ENCODE measurements around the gene DPY19L3.
A peak's percentile ranks its signal among the peaks of the same experiment; 100 is the strongest.
"Not testable (repeated sequence)": the region's sequence is repeated elsewhere in the genome, so short reads cannot be mapped to it uniquely, and the experiment has no call there.

DPY19L3 gene

GRCh38 chr19:32405431-32406160, at the start of gene DPY19L3:
DPY19L3 (plus strand) TSS chr19:32405770; CDS start chr19:32408254, 2,484 bp downstream.
- peak; percentile 41 to 96 (median 92) for DNase-seq

- no peak for DNase-seq
Observed at GRCh38 chr19:32357720-32358119, 47.9 kb upstream of the DPY19L3 start.

GRCh38 chr19:32358321-32358720, 47.2 kb upstream of the DPY19L3 start:
- DNase-seq, result no peak

GRCh38 chr19:32359581-32359980, 46.0 kb upstream of the DPY19L3 start:
- no peak for DNase-seq

GRCh38 chr19:32361574-32362317, 43.8 kb upstream of the DPY19L3 start:
- DNase-seq, result no peak

- DNase-seq, result no peak
Observed at GRCh38 chr19:32362318-32362691, 43.3 kb upstream of the DPY19L3 start.

GRCh38 chr19:32363175-32363574, 42.4 kb upstream of the DPY19L3 start:
- no peak for DNase-seq

GRCh38 chr19:32363632-32364031, 41.9 kb upstream of the DPY19L3 start:
- DNase-seq, result peak in 4 of 14 donors; percentile 16 to 22 (median 16)

GRCh38 chr19:32364040-32364439, 41.5 kb upstream of the DPY19L3 start:
- DNase-seq, result no peak

- no peak for DNase-seq
Observed at GRCh38 chr19:32367063-32367462, 38.5 kb upstream of the DPY19L3 start.

- DNase-seq, result no peak
Observed at GRCh38 chr19:32367948-32368536, 37.5 kb upstream of the DPY19L3 start.

GRCh38 chr19:32368787-32369186, 36.8 kb upstream of the DPY19L3 start:
- no peak for DNase-seq

GRCh38 chr19:32372726-32373517, 32.6 kb upstream of the DPY19L3 start:
- no peak for DNase-seq

- peak in 6 of 14 donors; percentile 7 to 62 (median 21) for DNase-seq
Observed at GRCh38 chr19:32373585-32374295, 31.8 kb upstream of the DPY19L3 start.

- DNase-seq, result not testable (repeated sequence)
Observed at GRCh38 chr19:32374362-32374761, 31.2 kb upstream of the DPY19L3 start.

GRCh38 chr19:32377088-32377487, 28.5 kb upstream of the DPY19L3 start:
- DNase-seq, result peak in 2 of 14 donors; percentile 8 to 17

GRCh38 chr19:32380269-32380668, 25.3 kb upstream of the DPY19L3 start:
- no peak for DNase-seq

- no peak for DNase-seq
Observed at GRCh38 chr19:32387701-32388392, 17.7 kb upstream of the DPY19L3 start.

- DNase-seq, result no peak
Observed at GRCh38 chr19:32388393-32388855, 17.1 kb upstream of the DPY19L3 start.

- no peak for DNase-seq
Observed at GRCh38 chr19:32392901-32393300, 12.7 kb upstream of the DPY19L3 start.

GRCh38 chr19:32396046-32396652, 9.4 kb upstream of the DPY19L3 start:
- DNase-seq, result no peak

All from C1 segment of cervical spinal cord (tissue), 14 donors.